Activated T-cell treated with anti-CD3 and anti-CD28 coated beads, Interleukin-2, amount 50 U/mL, for 48 hours (primary cell): ENCODE measurements around the gene RIC8B.

ENCODE experiments used
- DNase-seq, 2 experiments: peaks; one replicate each; pipeline ENCODE4 v3.0.0-alpha.2; 2020

Gene RIC8B

DNA sequence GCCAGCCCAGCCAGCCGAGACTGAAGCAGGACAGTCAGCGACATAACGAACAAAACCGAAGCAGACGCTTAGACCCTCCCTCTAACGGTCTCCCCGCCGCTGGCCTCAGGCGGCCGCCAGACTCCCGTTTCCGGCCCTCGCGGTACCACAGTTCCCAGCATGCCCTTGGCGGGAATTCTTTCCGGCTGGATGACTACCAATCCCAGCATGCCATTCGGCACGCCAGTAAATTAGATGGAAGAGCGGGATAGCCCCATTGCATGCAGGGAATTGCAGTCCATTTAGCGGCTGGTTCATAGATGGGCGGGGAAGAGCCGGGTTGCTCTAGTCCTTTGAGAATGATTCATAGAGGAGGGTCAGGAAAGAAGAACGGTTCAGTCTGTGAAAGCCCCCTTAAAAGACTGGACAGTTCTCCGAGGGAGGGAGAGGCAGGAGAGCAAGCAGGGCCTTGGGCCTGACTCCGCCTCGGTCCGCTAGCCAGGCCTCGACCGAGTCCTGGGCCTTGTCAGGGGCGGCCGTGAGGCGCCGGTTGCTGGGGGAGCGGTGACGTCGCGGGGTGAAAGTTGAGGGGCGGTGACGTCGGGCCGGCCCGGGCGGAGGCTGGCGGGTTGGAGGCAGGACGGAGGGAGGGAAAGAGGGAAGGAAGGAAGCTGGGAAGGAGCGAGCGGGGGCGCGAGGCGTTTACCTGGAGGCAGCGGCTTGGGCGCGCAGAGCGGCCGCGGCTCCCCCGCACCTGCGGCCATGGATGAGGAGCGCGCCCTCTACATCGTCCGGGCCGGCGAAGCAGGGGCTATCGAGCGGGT lies at the start of gene RIC8B:
Gene RIC8B (plus strand): TSS at position 678 of the 803 bp plus-strand sequence. CDS start 64 bp downstream, at position 742.
- DNase-seq = peak; percentile 87 to 90

GRCh38 chr12:106724934-106725333 lies 49.5 kb upstream of the RIC8B start:
- no peak for DNase-seq

- DNase-seq = peak; percentile 37 to 38
These were observed 47.8 kb upstream of the RIC8B start for GRCh38 chr12:106726603-106727202.

DNA sequence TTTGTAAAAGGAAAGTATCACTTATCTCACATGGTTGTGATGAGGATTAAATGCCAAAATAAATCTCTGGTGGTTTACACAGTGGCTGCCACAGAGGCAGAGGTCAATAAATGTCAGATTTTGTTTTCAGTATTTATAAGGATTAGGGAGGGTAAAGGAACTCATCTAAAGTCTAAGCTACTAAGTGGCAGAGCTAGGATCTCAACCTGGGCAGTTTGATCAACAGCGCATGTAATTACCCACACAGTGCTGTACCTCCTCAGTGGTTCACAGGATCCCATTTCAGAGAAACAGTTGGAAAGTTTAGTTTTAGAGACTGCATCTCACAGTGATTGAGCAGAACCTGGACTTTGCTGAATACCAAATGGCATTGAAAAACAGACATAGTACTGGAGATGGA lies 44.9 kb upstream of the RIC8B start:
- DNase-seq = no peak

GRCh38 chr12:106732890-106733289 lies 41.6 kb upstream of the RIC8B start:
- no peak for DNase-seq

DNA sequence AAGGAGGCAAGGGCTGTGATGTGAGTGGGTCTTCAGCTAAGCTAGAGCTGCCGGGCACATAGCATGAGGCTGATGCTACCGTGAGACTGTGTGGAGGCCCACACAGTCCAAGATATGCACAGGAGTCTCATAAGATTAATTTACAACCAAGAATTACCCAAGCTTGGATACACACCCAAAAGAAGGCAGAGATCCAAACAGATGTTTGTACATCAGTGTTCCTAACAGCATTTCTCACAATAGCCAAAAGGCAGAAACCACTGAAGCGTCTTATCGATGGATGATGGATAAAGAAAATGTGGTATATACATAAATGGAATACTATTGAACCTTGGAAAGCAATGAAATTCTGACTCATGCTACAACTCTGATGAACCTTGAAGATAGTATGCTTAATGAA lies 40.8 kb upstream of the RIC8B start:
- no peak for DNase-seq

GRCh38 chr12:106736051-106736957 lies 38.2 kb upstream of the RIC8B start:
- no peak for DNase-seq

- no peak for DNase-seq
These were observed 35.2 kb upstream of the RIC8B start for GRCh38 chr12:106739318-106739717.

- no peak for DNase-seq
These were observed 34.5 kb upstream of the RIC8B start for GRCh38 chr12:106739815-106740530.

- no peak for DNase-seq
These were observed 33.7 kb upstream of the RIC8B start for GRCh38 chr12:106740818-106741217.

GRCh38 chr12:106741247-106741646 lies 33.2 kb upstream of the RIC8B start:
- DNase-seq = no peak

DNA sequence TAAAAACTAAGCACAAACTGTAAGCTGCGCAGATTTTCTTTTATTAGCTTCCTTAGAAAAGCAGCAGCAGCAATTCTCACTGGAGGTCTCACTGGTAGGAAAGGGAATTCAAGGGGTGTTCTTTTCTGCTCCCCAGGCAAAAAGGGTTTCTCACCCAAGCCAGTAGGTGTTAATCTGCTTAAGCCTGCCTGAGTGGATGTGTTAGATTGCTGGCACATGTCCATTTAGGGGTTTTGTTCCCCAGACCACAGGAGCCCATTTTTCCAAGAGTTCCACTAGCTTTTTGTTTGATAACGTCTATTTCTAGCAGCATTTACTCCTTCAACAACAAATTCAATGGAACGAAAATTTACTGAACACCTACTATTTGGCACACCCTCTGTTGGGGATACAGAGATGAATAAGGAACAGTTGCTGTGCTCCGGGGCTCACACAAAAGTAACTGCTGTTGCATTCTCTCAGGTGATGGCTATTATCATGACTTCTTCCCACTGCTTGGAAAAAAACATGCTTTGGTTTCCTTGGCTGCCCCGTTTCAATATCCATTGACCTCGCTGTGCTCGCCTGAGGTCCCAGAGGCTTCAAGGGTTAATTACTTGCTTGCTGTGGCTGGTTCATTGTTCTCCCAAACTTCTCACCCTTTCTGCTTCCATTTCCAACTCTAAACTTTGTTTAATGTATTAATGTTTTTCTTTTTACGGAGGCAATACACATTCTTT lies 31.1 kb upstream of the RIC8B start:
- DNase-seq = no peak

- no peak for DNase-seq
These were observed 29.9 kb upstream of the RIC8B start for GRCh38 chr12:106744600-106744999.

DNA sequence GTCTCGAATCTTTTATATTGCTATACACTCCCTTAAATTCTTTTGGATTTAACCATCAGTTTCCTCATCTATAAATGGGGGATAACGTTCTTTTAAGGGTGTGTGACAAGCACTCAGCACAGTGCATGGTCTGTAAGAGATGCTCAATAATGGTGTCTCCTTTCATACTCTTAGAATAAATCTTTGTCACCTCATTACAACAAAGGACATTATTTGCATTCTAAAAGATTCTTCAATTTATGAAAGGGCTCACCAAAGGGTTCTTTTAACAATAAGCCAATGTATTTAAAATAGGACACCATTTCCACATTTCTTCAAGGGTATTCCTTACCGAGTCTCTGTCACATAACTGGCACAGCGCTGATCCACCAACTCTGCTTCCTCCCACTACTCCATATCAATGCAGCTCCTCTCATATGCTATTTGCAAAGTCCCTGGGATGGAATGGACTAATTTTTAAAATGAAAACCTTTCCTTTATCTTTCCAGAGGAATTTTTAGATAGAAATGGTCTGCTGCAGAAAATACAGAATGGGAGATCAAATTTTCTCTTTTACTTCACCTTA lies 29.2 kb upstream of the RIC8B start:
- no peak for DNase-seq

GRCh38 chr12:106747973-106748436 lies 26.5 kb upstream of the RIC8B start:
- peak in 1 of 2 experiments; percentile 30 for DNase-seq

DNA sequence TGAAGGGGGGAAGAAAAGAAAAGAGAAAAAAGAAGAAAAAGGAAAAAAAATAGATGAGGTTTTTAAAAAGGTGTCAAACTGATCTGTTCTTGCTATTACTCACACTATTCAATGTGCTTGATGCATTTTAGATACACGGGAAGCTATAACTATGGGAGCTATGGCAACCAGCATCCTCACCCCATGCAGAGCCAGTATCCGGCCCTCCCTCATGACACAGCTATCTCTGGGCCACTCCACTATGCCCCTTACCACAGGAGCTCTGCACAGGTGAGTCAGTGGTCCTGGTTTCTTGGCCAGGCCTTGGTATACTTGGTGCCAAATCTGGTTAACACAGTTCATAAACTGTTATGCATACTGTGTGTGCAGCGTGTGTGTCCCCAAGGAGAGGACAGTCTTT lies 24.0 kb upstream of the RIC8B start:
- DNase-seq = no peak

GRCh38 chr12:106753526-106753925 lies 21.0 kb upstream of the RIC8B start:
- DNase-seq = peak; percentile 69 to 76

DNA sequence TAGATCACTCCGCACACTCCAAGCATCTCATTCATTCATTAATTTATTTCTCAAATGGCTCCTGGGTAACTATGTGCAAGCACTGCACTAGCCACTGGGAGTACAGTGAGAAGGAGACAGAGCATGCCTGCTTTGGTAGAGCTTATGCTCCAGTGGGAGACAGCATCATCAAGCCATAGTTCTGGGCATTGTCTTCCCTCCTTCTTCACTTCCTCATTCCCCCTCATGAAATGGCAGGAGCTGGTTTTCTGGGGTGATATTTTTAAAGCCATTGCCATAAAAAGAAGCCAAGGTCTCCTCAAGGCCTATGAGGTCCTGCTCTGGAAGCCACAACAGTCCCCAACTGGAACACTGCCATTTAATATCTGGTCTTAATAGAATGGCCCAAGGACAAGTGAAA lies 20.2 kb upstream of the RIC8B start:
- no peak for DNase-seq

GRCh38 chr12:106757623-106758348 lies 16.7 kb upstream of the RIC8B start:
- DNase-seq = no peak

GRCh38 chr12:106758349-106759110 lies 16.0 kb upstream of the RIC8B start:
- DNase-seq = no peak
